Liver (tissue), 9 donors: ENCODE data around the gene IGF2R. TPM values are rescaled to one million over a fixed set of nuclear protein-coding genes. Genes with fewer than 3 reads are reported as not detected.
A peak's percentile ranks its signal among the peaks of the same experiment; 100 is the strongest.

Source experiments
- DNase-seq: peaks from one replicate; pipeline ENCODE4 v3.0.0-alpha.2; 2017; ENCODE audit warnings: low spot score
- H3K27ac ChIP-seq, 2 donors: one replicate each; pipeline ENCODE4 v1.7.0; 2013; ENCODE audit warnings: inconsistent platforms in 2 of 2, low read length in 2 of 2, control low read depth in 1 of 2, low read depth in 1 of 2, mild to moderate bottlenecking in 1 of 2
- H3K27me3 ChIP-seq, 4 donors: one replicate each; pipeline versions ENCODE4 v1.6.1 to v1.7.0; 2013; ENCODE audit warnings: low read length in 3 of 4, inconsistent platforms in 1 of 4, mild to moderate bottlenecking in 1 of 4, moderate library complexity in 1 of 4; ENCODE audit not compliant: control insufficient read depth in 4 of 4, insufficient read depth in 4 of 4
- H3K36me3 ChIP-seq, 4 donors: one replicate each; pipeline versions ENCODE4 v1.6.1 to v1.7.0; 2013; ENCODE audit warnings: low read length in 3 of 4, mild to moderate bottlenecking in 3 of 4, low read depth in 1 of 4, moderate library complexity in 1 of 4; ENCODE audit not compliant: control insufficient read depth in 4 of 4, insufficient read depth in 3 of 4
- H3K4me1 ChIP-seq, 4 donors: one replicate each; pipeline versions ENCODE4 v1.6.1 to v1.7.0; 2013; ENCODE audit warnings: low read length in 3 of 4, mild to moderate bottlenecking in 3 of 4, moderate library complexity in 1 of 4; ENCODE audit not compliant: control insufficient read depth in 4 of 4, insufficient read depth in 4 of 4
- H3K4me3 ChIP-seq, 3 donors: one replicate each; pipeline versions ENCODE4 v1.6.1 to v1.7.0; 2013; ENCODE audit warnings: low read length in 3 of 3, control low read depth in 1 of 3, low read depth in 1 of 3, mild to moderate bottlenecking in 1 of 3
- H3K9ac ChIP-seq, 2 donors: one replicate each; pipeline ENCODE4 v1.7.0; 2013; ENCODE audit warnings: low read length in 2 of 2, mild to moderate bottlenecking in 2 of 2, moderate library complexity in 2 of 2, control low read depth in 1 of 2, low read depth in 1 of 2
- H3K9me3 ChIP-seq, 4 donors: one replicate each; pipeline versions ENCODE4 v1.6.1 to v1.7.0; 2013; ENCODE audit warnings: low read length in 3 of 4; ENCODE audit not compliant: control insufficient read depth in 4 of 4
- EGR1 ChIP-seq, 2 donors: IDR thresholded peaks; 2 replicates each; pipeline ENCODE4 v1.6.1; 2016 to 2018; ENCODE audit warnings: antibody characterized with exemption in 2 of 2, low read depth in 2 of 2
- FOXA1 ChIP-seq: IDR thresholded peaks from 2 replicates; pipeline ENCODE4 v1.6.1; 2016; ENCODE audit warnings: antibody characterized with exemption
- GABPA ChIP-seq, 2 donors: IDR thresholded peaks in 1 of 2; conservative IDR thresholded peaks in 1 of 2; 2 replicates each; pipeline ENCODE4 v1.6.1; 2016; ENCODE audit warnings: antibody characterized with exemption in 2 of 2, mild to moderate bottlenecking in 1 of 2, moderate library complexity in 1 of 2
- HNF4A ChIP-seq, 2 donors: conservative IDR thresholded peaks; 2 replicates each; pipeline ENCODE4 v1.6.1; 2016; ENCODE audit warnings: antibody characterized with exemption in 2 of 2, mild to moderate bottlenecking in 2 of 2
- JUND ChIP-seq, 2 donors: IDR thresholded peaks; 2 replicates each; pipeline ENCODE4 v1.6.1; 2016; ENCODE audit warnings: antibody characterized with exemption in 2 of 2
- RAD21 ChIP-seq, 2 donors: IDR thresholded peaks; 2 replicates each; pipeline ENCODE4 v1.6.1; 2016; ENCODE audit warnings: antibody characterized with exemption in 2 of 2, mild to moderate bottlenecking in 2 of 2
- RXRA ChIP-seq, 2 donors: IDR thresholded peaks; 2 replicates each; pipeline ENCODE4 v1.6.1; 2017 to 2018; ENCODE audit warnings: antibody characterized with exemption in 2 of 2, mild to moderate bottlenecking in 1 of 2
- SP1 ChIP-seq: IDR thresholded peaks from 2 replicates; pipeline ENCODE4 v1.6.1; 2018; ENCODE audit warnings: antibody characterized with exemption, mild to moderate bottlenecking
- TAF1 ChIP-seq: conservative IDR thresholded peaks from 2 replicates; pipeline ENCODE4 v1.6.1; 2016; ENCODE audit warnings: antibody characterized with exemption, mild to moderate bottlenecking
- YY1 ChIP-seq: IDR thresholded peaks from 2 replicates; pipeline ENCODE4 v1.6.1; 2016; ENCODE audit warnings: antibody characterized with exemption, mild to moderate bottlenecking
- WGBS: extraction: QIAGEN DNeasy Blood & Tissue Kit; methylation state at CpG from one replicate; pipeline ENCODE4 v1.1.7; 2013; 5-methylcytosine and 5-hydroxymethylcytosine counted together
- polyA plus RNA-seq, 2 donors: library from polyadenylated mRNA; stranded (reverse) in 1 of 2; unstranded in 1 of 2; fragments of 200-250 nt in 1 of 2; fragments of >200 nt in 1 of 2; fragmentation: Nextera tagmentation in 1 of 2; extraction: Ambion mirVana in 1 of 2; gene quantifications; one replicate each; pipeline versions ENCODE4 v1.2.1 to v1.2.3, GENCODE V29; 2013 to 2015
- total RNA-seq, 2 donors: library from RNA; depleted of rRNA; stranded (reverse); fragments of >200 nt; gene quantifications; one replicate each; pipeline ENCODE4 v1.2.3, GENCODE V29; 2014
- TF ChIP-seq, protein P1 (sequence below): IDR thresholded peaks from 2 replicates; pipeline ENCODE4 v1.6.1; 2016; ENCODE audit warnings: antibody characterized with exemption
- TF ChIP-seq, protein P2 (sequence below): IDR thresholded peaks from 2 replicates; pipeline ENCODE4 v1.6.1; 2016; ENCODE audit warnings: antibody characterized with exemption, mild to moderate bottlenecking
- TF ChIP-seq, protein P3 (sequence below): fragments of 150-350 bp; IDR thresholded peaks from 2 replicates; pipeline ENCODE4 v1.5.1; 2017; ENCODE audit warnings: improper control_type of control experiment, low read depth, low read length; ENCODE audit not compliant: missing input control
- TF ChIP-seq, protein P4 (sequence below): IDR thresholded peaks from 2 replicates; pipeline ENCODE4 v1.6.1; 2016; ENCODE audit warnings: antibody characterized with exemption
- TF ChIP-seq, protein P5 (sequence below): IDR thresholded peaks from 2 replicates; pipeline ENCODE4 v1.6.1; 2016; ENCODE audit warnings: antibody characterized with exemption
- donor health status: healthy.
- donor health status: healthy.
- donor health status: healthy.
- donor health status: healthy.
- donor health status: healthy.

Gene IGF2R
- total and polyA plus RNA-seq, 4 donors = 16.6 to 84.9 (median 45.7) TPM

DNA sequence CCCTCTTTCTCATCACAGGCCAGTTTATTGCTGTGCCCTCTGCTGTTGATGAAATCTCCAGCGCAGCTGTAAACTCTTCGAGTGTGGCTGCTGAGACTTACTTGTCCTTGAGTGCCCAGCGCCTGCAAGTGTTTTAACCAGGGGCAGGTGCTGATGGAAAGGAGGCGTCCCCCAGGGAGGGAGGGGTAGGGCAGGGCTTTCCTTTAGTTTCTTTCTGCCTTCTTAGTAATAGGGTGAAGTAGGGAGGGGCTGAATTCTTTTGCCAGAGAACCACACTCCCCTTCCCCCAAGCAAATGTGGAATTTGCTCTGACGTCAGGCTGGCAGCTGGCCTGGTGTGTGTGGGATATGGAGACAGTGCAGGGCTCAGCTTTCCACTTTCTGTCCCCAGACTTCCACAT lies 61.2 kb downstream of the IGF2R start:
- TF ChIP-seq, protein P1, sequence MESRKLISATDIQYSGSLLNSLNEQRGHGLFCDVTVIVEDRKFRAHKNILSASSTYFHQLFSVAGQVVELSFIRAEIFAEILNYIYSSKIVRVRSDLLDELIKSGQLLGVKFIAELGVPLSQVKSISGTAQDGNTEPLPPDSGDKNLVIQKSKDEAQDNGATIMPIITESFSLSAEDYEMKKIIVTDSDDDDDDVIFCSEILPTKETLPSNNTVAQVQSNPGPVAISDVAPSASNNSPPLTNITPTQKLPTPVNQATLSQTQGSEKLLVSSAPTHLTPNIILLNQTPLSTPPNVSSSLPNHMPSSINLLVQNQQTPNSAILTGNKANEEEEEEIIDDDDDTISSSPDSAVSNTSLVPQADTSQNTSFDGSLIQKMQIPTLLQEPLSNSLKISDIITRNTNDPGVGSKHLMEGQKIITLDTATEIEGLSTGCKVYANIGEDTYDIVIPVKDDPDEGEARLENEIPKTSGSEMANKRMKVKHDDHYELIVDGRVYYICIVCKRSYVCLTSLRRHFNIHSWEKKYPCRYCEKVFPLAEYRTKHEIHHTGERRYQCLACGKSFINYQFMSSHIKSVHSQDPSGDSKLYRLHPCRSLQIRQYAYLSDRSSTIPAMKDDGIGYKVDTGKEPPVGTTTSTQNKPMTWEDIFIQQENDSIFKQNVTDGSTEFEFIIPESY = no peak
- TF ChIP-seq, protein P2, sequence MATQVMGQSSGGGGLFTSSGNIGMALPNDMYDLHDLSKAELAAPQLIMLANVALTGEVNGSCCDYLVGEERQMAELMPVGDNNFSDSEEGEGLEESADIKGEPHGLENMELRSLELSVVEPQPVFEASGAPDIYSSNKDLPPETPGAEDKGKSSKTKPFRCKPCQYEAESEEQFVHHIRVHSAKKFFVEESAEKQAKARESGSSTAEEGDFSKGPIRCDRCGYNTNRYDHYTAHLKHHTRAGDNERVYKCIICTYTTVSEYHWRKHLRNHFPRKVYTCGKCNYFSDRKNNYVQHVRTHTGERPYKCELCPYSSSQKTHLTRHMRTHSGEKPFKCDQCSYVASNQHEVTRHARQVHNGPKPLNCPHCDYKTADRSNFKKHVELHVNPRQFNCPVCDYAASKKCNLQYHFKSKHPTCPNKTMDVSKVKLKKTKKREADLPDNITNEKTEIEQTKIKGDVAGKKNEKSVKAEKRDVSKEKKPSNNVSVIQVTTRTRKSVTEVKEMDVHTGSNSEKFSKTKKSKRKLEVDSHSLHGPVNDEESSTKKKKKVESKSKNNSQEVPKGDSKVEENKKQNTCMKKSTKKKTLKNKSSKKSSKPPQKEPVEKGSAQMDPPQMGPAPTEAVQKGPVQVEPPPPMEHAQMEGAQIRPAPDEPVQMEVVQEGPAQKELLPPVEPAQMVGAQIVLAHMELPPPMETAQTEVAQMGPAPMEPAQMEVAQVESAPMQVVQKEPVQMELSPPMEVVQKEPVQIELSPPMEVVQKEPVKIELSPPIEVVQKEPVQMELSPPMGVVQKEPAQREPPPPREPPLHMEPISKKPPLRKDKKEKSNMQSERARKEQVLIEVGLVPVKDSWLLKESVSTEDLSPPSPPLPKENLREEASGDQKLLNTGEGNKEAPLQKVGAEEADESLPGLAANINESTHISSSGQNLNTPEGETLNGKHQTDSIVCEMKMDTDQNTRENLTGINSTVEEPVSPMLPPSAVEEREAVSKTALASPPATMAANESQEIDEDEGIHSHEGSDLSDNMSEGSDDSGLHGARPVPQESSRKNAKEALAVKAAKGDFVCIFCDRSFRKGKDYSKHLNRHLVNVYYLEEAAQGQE = no peak
- TF ChIP-seq RXRA (IDR thresholded peaks at IDR 0.05) = peak in 1 of 2 donors; percentile 49
- TF ChIP-seq JUND (IDR thresholded peaks at IDR 0.05) = no peak
- no peak for TF ChIP-seq FOXA1
- peak; percentile 41 for TF ChIP-seq YY1
- peak in 1 of 2 donors; percentile 16 for TF ChIP-seq HNF4A (conservative IDR thresholded peaks at IDR 0.05)
- TF ChIP-seq GABPA (IDR thresholded peaks at IDR 0.05 in 1 of 2, conservative IDR thresholded peaks at IDR 0.05 in 1 of 2) = no peak
- TF ChIP-seq RAD21 (IDR thresholded peaks at IDR 0.05) = peak; percentile 26 to 28
- TF ChIP-seq, protein P3, sequence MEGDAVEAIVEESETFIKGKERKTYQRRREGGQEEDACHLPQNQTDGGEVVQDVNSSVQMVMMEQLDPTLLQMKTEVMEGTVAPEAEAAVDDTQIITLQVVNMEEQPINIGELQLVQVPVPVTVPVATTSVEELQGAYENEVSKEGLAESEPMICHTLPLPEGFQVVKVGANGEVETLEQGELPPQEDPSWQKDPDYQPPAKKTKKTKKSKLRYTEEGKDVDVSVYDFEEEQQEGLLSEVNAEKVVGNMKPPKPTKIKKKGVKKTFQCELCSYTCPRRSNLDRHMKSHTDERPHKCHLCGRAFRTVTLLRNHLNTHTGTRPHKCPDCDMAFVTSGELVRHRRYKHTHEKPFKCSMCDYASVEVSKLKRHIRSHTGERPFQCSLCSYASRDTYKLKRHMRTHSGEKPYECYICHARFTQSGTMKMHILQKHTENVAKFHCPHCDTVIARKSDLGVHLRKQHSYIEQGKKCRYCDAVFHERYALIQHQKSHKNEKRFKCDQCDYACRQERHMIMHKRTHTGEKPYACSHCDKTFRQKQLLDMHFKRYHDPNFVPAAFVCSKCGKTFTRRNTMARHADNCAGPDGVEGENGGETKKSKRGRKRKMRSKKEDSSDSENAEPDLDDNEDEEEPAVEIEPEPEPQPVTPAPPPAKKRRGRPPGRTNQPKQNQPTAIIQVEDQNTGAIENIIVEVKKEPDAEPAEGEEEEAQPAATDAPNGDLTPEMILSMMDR = no peak
- TF ChIP-seq, protein P4, sequence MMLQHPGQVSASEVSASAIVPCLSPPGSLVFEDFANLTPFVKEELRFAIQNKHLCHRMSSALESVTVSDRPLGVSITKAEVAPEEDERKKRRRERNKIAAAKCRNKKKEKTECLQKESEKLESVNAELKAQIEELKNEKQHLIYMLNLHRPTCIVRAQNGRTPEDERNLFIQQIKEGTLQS = no peak
- TF ChIP-seq SP1 = no peak
- Histone ChIP-seq H3K9me3 (no peaks in the 10 kb centered on the region), H3K27ac (peak overlapping the region; percentile 54 to 75), H3K4me1 (peaks cover 0 to 18% (median 8%) of the 10 kb centered on the region in 4 donors), H3K9ac (peak overlapping the region; percentile 39 to 60), H3K4me3 (no peak overlapping the region), H3K36me3 (peaks cover 3 to 53% (median 29%) of the 10 kb centered on the region in 4 donors), H3K27me3 (no peaks in the 10 kb centered on the region)
- peak; percentile 47 for DNase-seq
- 50% methylated on average over 5 of the region's 5 CpGs for WGBS

DNA sequence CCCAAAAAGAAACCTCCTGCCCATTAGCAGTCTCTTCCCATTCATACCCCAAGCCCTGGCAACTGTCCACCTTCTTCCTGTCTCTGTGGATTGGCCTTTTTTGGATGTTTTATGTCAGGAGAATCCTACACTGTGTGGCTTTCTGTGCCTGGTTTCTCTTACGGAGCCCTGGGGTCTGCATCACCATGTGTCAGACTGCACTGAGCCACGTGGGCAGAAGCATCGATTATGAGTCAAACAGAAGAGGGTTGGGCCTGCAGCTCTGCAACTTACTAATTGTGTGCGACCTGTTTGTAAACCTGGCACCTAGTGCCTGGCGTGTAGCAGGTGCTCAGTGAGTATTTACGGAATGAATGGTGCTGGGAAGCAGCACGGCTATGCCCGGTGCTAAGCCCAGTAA lies 62.6 kb downstream of the IGF2R start:
- Histone ChIP-seq H3K9me3 (no peaks in the 10 kb centered on the region), H3K27me3 (no peaks in the 10 kb centered on the region), H3K27ac (no peak overlapping the region), H3K4me3 (no peak overlapping the region), H3K4me1 (peaks cover 0 to 18% (median 8%) of the 10 kb centered on the region in 4 donors), H3K36me3 (peaks cover 3 to 48% (median 33%) of the 10 kb centered on the region in 4 donors), H3K9ac (no peak overlapping the region)
- 96% methylated on average over 8 of the region's 8 CpGs for WGBS
- no peak for DNase-seq
- TF ChIP-seq, protein P5, sequence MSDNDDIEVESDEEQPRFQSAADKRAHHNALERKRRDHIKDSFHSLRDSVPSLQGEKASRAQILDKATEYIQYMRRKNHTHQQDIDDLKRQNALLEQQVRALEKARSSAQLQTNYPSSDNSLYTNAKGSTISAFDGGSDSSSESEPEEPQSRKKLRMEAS = no peak
- TF ChIP-seq JUND (IDR thresholded peaks at IDR 0.05) (no peak), RXRA (IDR thresholded peaks at IDR 0.05) (no peak), FOXA1 (no peak), TAF1 (no peak), EGR1 (IDR thresholded peaks at IDR 0.05; ENCODE audit: low read depth in 2 of 2) (no peak)
- TF ChIP-seq, protein P3 = no peak
